K562 (cell line): Measurements from ENCODE around the gene ANKRD6. TPM values are rescaled to one million over a fixed set of nuclear protein-coding genes. Genes with fewer than 3 reads are reported as not detected.

Experiments
- ATAC-seq: fragments of 200-7000 bp; cut with Tn5 transposase; 3 replicates; pipeline ENCODE4 v1.9.1; 2020; ENCODE audit warnings: moderate library complexity
- BruUV-seq: library from RNA; stranded (reverse); fragments of 400-500 nt; replicated peaks from 2 replicates; lab custom pipeline; 2021; lab: Mats Ljungman, UMichigan
- CTCF ChIA-PET: fragments of 300-600 bp; formaldehyde crosslinking; extraction: SDS; loops from one replicate; lab custom pipeline; 2021; ENCODE audit warnings: low intra/inter-chr PET ratio; lab: Yijun Ruan, JAX
- POLR2A ChIA-PET: fragments of 300-600, 350-650 bp; sonication (Branson Sonifier 250); formaldehyde crosslinking; extraction: SDS; loops from one replicate; lab custom pipeline; 2021; ENCODE audit warnings: antibody characterized with exemption, inconsistent platforms; lab: Yijun Ruan, JAX
- DNase-seq, 4 experiments: peaks; one replicate each; pipeline versions ENCODE4 v3.0.0 to v3.0.0-alpha.2; 2011 to 2018; ENCODE audit warnings: low spot score in 3 of 4, mixed read lengths in 3 of 4; ENCODE audit errors: extremely low read depth in 1 of 4
- FAIRE-seq: peaks from 2 replicates; lab custom pipeline; 2011; peaks lifted over from hg19 to GRCh38; lab: Jason Lieb, UNC
- H2AFZ ChIP-seq: 2 replicates; pipeline ENCODE4 v1.6.0; 2011; ENCODE audit warnings: low read depth, low read length, control low read depth, inconsistent platforms
- H3K27ac ChIP-seq: fragments of 200-600 bp; 3 replicates; pipeline ENCODE4 v1.8.0; 2011; ENCODE audit warnings: low read depth, mild to moderate bottlenecking, control low read depth, inconsistent platforms, low read length, moderate library complexity, mixed read lengths; ENCODE audit errors: extremely low read depth
- H3K27me3 ChIP-seq, 2 experiments: fragments of 300-600 bp in 1 of 2; 2 replicates in 1 of 2; 3 replicates in 1 of 2; pipeline versions ENCODE4 v1.6.0 to v1.8.0; 2011; ENCODE audit warnings: inconsistent platforms in 2 of 2, low read length in 2 of 2, mild to moderate bottlenecking in 1 of 2, mixed read lengths in 1 of 2, moderate library complexity in 1 of 2; ENCODE audit not compliant: control insufficient read depth in 2 of 2, insufficient read depth in 2 of 2
- H3K36me3 ChIP-seq: fragments of 300-600 bp; 3 replicates; pipeline ENCODE4 v1.8.0; 2011; ENCODE audit warnings: mild to moderate bottlenecking, low read length, inconsistent platforms; ENCODE audit not compliant: control insufficient read depth, insufficient read depth
- H3K4me1 ChIP-seq, 2 experiments: fragments of 200-600 bp in 1 of 2; replicated peaks in 1 of 2; 2 replicates in 1 of 2; 3 replicates in 1 of 2; pipeline versions ENCODE4 v1.5.1 to v1.8.0; 2011; ENCODE audit warnings: inconsistent platforms in 2 of 2, low read length in 2 of 2, mild to moderate bottlenecking in 1 of 2, mixed read lengths in 1 of 2, moderate library complexity in 1 of 2; ENCODE audit not compliant: control insufficient read depth in 2 of 2, insufficient read depth in 2 of 2
- H3K4me2 ChIP-seq: 2 replicates; pipeline ENCODE4 v1.6.1; 2011; ENCODE audit warnings: low read length, control low read depth, inconsistent platforms, mixed read lengths; ENCODE audit not compliant: insufficient read depth
- H3K4me3 ChIP-seq: fragments of 200-600 bp; sonication (generic), shearing (Covaris generic); 2 replicates; pipeline ENCODE4 v1.5.1; 2016; ENCODE audit warnings: control low read depth, inconsistent platforms
- H3K79me2 ChIP-seq: fragments of 200-600 bp; 3 replicates; pipeline ENCODE4 v1.8.0; 2011; ENCODE audit warnings: low read length, inconsistent platforms; ENCODE audit not compliant: control insufficient read depth, insufficient read depth
- H3K9ac ChIP-seq, 2 experiments: 2 replicates each; pipeline versions ENCODE4 v1.6.0 to v1.6.1; 2011; ENCODE audit warnings: low read depth in 2 of 2, low read length in 2 of 2, control low read depth in 1 of 2, inconsistent platforms in 1 of 2, mild to moderate bottlenecking in 1 of 2, mixed read lengths in 1 of 2; ENCODE audit not compliant: insufficient read depth in 1 of 2
- H3K9me1 ChIP-seq: one replicate; pipeline ENCODE4 v1.6.0; 2011; ENCODE audit warnings: inconsistent platforms, mild to moderate bottlenecking, low read length, moderate library complexity; ENCODE audit not compliant: control insufficient read depth, insufficient read depth
- H3K9me3 ChIP-seq: replicated peaks from 2 replicates; pipeline ENCODE4 v1.5.1; 2011; ENCODE audit warnings: low read depth, low read length, inconsistent platforms; ENCODE audit not compliant: control insufficient read depth, insufficient read depth
- H4K20me1 ChIP-seq: replicated peaks from 2 replicates; pipeline ENCODE4 v1.6.1; 2011; ENCODE audit warnings: low read length, inconsistent platforms, mixed read lengths; ENCODE audit not compliant: control insufficient read depth, insufficient read depth
- ATF7 ChIP-seq: fragments of 450-650 bp; IDR thresholded peaks from 2 replicates; pipeline ENCODE4 v1.7.1; 2014; ENCODE audit warnings: mild to moderate bottlenecking, moderate library complexity
- CCAR2 ChIP-seq: fragments of 200-400 bp; formaldehyde crosslinking; IDR thresholded peaks from 2 replicates; pipeline ENCODE4 v1.6.1; 2017; ENCODE audit warnings: mild to moderate bottlenecking, low read depth, low read length
- CHCHD3 ChIP-seq: fragments of 250-450 bp; sonication (Bioruptor Pico); IDR thresholded peaks from 2 replicates; pipeline ENCODE4 v2.1.2; 2022; ENCODE audit warnings: mild to moderate bottlenecking
- DMBX1 ChIP-seq: fragments of 250-450 bp; sonication (Bioruptor Pico); IDR thresholded peaks from 2 replicates; pipeline ENCODE4 v1.8.0; 2022; ENCODE audit warnings: inconsistent platforms, mild to moderate bottlenecking, moderate library complexity, borderline replicate concordance
- GABPB1 ChIP-seq: sonication (generic); formaldehyde crosslinking; IDR thresholded peaks from 2 replicates; pipeline ENCODE4 v1.8.0; 2022; ENCODE audit warnings: mild to moderate bottlenecking, missing genetic modification reagents
- NR4A1 ChIP-seq, 2 experiments: fragments of 250-450 bp in 1 of 2; fragments of 450-650 bp in 1 of 2; sonication (Bioruptor Pico) in 1 of 2; IDR thresholded peaks; 2 replicates each; pipeline versions ENCODE4 v1.4.0 to v1.6.1; 2016 to 2020; ENCODE audit warnings: mild to moderate bottlenecking in 2 of 2, missing compliant biosample characterization in 1 of 2, missing genetic modification characterization in 1 of 2, moderate library complexity in 1 of 2
- SMAD4 ChIP-seq: fragments of 250-450 bp; sonication (Bioruptor Pico); conservative IDR thresholded peaks from 2 replicates; pipeline ENCODE4 v1.8.0; 2021; ENCODE audit warnings: inconsistent platforms, mild to moderate bottlenecking, moderate library complexity
- ZFP36 ChIP-seq: fragments of 150-350 bp; IDR thresholded peaks from 2 replicates; pipeline ENCODE4 v1.6.1; 2018; ENCODE audit warnings: low read length, low read depth; ENCODE audit not compliant: partially characterized antibody
- ZNF583 ChIP-seq: fragments of 250-450 bp; sonication (Bioruptor Pico); IDR thresholded peaks from 2 replicates; pipeline ENCODE4 v1.4.0; 2020
- ZNF766 ChIP-seq: fragments of 200-800 bp; sonication (Bioruptor generic); conservative IDR thresholded peaks from 2 replicates; pipeline ENCODE4 v1.6.1; 2016; ENCODE audit warnings: missing genetic modification characterization, missing compliant biosample characterization
- WGBS: fragments of 100-300 bp; shearing (Covaris generic); methylation state at CpG from one replicate; pipeline ENCODE4 v1.1.6; 2016; ENCODE audit warnings: low coverage, mixed read lengths; ENCODE audit not compliant: insufficient coverage; ENCODE audit errors: missing lambda C conversion rate; 5-methylcytosine and 5-hydroxymethylcytosine counted together
- in situ Hi-C: fragments of 300-500 bp; cut with MboI; formaldehyde crosslinking; loops from 4 replicates; pipeline ENCODE4 v1.15.0; 2018; ENCODE audit warnings: inconsistent platforms, mixed read lengths
- intact Hi-C: fragments of 100-400 bp; cut with micrococcal nuclease; formaldehyde crosslinking; loops from 2 replicates; pipeline ENCODE4 v1.14.2; 2022
- polyA plus RNA-seq, 8 experiments: library from polyadenylated mRNA; depleted of rRNA in 4 of 8; stranded (reverse) in 5 of 8; unstranded in 3 of 8; fragments of >200 nt; fragmentation: Nextera tagmentation in 2 of 8; fragmentation: Illumina TruSeq in 1 of 8; extraction: Ambion mirVana in 2 of 8; extraction: Trizol in 1 of 8; gene quantifications; 2 replicates each; pipeline versions ENCODE4 v1.2.1 to v1.2.3, GENCODE V29; 2011 to 2014; ENCODE audit warnings: inconsistent platforms in 1 of 8, missing spikeins in 1 of 8
- total RNA-seq, 7 experiments: library from RNA; depleted of rRNA in 6 of 7; stranded (reverse); fragments of >200 nt in 6 of 7; fragmentation: Illumina TruSeq in 2 of 7; extraction: Trizol in 2 of 7; gene quantifications; 2 replicates each; pipeline versions ENCODE4 v1.2.1 to v1.2.3, GENCODE V29; 2011 to 2021; ENCODE audit warnings: low replicate concordance in 1 of 7
- TF ChIP-seq, protein P1 (sequence below): IDR thresholded peaks from 2 replicates; pipeline ENCODE4 v1.6.1; 2014; ENCODE audit warnings: antibody characterized with exemption
- TF ChIP-seq, protein P2 (sequence below): fragments of 250-450 bp; sonication (Bioruptor Pico); IDR thresholded peaks from 2 replicates; pipeline ENCODE4 v1.4.0; 2020; ENCODE audit warnings: mild to moderate bottlenecking, moderate library complexity

ANKRD6 gene
- total and polyA plus RNA-seq, 9 of the 15 experiments (the other 6 are each of a cell fraction or from before 2014, with no cell fraction given): 0.04 to 0.22 (median 0.08) TPM; not detected in 4

DNA sequence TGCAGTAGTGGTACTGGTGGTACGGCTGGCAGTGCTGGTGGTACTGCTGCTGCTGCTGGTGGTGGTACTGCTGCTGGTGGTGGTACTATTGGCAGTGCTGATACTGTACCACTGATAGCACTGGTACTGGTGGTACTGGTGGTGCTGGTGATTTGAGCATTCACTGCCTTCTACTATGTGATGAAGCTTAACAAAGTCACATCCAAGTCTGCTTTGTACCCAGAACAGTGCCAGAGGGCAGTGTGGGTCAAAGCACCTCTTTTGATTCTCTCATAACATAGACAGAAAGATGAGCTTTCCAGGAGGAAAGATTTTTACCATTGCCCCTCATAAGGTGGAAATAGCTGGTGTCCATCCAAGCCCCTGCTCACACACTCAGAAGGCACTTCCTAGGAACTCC is 48.7 kb downstream of the ANKRD6 start:
- POLR2A ChIA-PET: no interaction called here
- H3K9me1 ChIP-seq: no peaks in the 10 kb centered on the region
- ATAC-seq: no peak
- DNase-seq: no peak
- TF ChIP-seq, protein P1, sequence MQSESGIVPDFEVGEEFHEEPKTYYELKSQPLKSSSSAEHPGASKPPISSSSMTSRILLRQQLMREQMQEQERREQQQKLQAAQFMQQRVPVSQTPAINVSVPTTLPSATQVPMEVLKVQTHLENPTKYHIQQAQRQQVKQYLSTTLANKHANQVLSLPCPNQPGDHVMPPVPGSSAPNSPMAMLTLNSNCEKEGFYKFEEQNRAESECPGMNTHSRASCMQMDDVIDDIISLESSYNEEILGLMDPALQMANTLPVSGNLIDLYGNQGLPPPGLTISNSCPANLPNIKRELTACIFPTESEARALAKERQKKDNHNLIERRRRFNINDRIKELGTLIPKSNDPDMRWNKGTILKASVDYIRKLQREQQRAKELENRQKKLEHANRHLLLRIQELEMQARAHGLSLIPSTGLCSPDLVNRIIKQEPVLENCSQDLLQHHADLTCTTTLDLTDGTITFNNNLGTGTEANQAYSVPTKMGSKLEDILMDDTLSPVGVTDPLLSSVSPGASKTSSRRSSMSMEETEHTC: no peak
- TF ChIP-seq, protein P2, sequence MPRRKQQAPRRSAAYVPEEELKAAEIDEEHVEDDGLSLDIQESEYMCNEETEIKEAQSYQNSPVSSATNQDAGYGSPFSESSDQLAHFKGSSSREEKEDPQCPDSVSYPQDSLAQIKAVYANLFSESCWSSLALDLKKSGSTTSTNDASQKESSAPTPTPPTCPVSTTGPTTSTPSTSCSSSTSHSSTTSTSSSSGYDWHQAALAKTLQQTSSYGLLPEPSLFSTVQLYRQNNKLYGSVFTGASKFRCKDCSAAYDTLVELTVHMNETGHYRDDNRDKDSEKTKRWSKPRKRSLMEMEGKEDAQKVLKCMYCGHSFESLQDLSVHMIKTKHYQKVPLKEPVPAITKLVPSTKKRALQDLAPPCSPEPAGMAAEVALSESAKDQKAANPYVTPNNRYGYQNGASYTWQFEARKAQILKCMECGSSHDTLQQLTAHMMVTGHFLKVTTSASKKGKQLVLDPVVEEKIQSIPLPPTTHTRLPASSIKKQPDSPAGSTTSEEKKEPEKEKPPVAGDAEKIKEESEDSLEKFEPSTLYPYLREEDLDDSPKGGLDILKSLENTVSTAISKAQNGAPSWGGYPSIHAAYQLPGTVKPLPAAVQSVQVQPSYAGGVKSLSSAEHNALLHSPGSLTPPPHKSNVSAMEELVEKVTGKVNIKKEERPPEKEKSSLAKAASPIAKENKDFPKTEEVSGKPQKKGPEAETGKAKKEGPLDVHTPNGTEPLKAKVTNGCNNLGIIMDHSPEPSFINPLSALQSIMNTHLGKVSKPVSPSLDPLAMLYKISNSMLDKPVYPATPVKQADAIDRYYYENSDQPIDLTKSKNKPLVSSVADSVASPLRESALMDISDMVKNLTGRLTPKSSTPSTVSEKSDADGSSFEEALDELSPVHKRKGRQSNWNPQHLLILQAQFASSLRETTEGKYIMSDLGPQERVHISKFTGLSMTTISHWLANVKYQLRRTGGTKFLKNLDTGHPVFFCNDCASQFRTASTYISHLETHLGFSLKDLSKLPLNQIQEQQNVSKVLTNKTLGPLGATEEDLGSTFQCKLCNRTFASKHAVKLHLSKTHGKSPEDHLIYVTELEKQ (CRISPR knock-in tag): no peak
- TF ChIP-seq NR4A1 (CRISPR knock-in tag; IDR thresholded peaks at IDR 0.05): no peak
- TF ChIP-seq NR4A1 (tag; IDR thresholded peaks at IDR 0.05): no peak
- TF ChIP-seq ZFP36: no peak
- no peak for TF ChIP-seq ATF7
- no peak for TF ChIP-seq ZNF766 (CRISPR knock-in tag)
- TF ChIP-seq SMAD4 (CRISPR knock-in tag): no peak
- TF ChIP-seq GABPB1 (CRISPR knock-in tag): no peak
- TF ChIP-seq ZNF583 (CRISPR knock-in tag): no peak
- no peak for TF ChIP-seq CCAR2
- TF ChIP-seq CHCHD3 (CRISPR knock-in tag): no peak
- TF ChIP-seq DMBX1 (CRISPR knock-in tag): no peak
- TF ChIP-seq, all 486 proteins: peak for 0
- H3K4me1 ChIP-seq: no peaks in the 10 kb centered on the region
- FAIRE-seq: no peak
- no peak overlapping the region for H2AFZ ChIP-seq
- in situ Hi-C loops (no loop called here), intact Hi-C loops (no loop called here)
- H3K27ac ChIP-seq: no peak overlapping the region
- H3K79me2 ChIP-seq: no peaks in the 10 kb centered on the region
- no peaks in the 10 kb centered on the region for H3K36me3 ChIP-seq
- H3K4me3 ChIP-seq: no peak overlapping the region
- no TSS peak for BruUV-seq
- peaks cover 4 to 20% of the 10 kb centered on the region in 2 experiments; a peak in 3 of 5 replicates for H3K27me3 ChIP-seq
- H3K4me2 ChIP-seq: no peak overlapping the region
- no peaks in the 10 kb centered on the region for H4K20me1 ChIP-seq
- CTCF ChIA-PET: no interaction called here
- H3K9ac ChIP-seq: no peak overlapping the region
- WGBS: 0% methylated on average over 1 of the region's 1 CpG
- H3K9me3 ChIP-seq: no peaks in the 10 kb centered on the region
